ENCODE results near the gene NKX2-4. TPM values are rescaled to one million over a fixed set of nuclear protein-coding genes. Genes with fewer than 3 reads are reported as not detected.

NKX2-4 gene
- total and polyA plus RNA-seq, 2 experiments from 2014 or later = not detected

GRCh38 chr20:21395666-21396598 is 1.4 kb downstream of the NKX2-4 start:
- WGBS, 2 experiments (ENCODE audit: low coverage in 1 of 2, low lambda C conversion rate in 2 of 2, missing lambda C conversion rate in 2 of 2) = 19 to 21% methylated on average over 65 to 76 of the region's 103 CpGs
- H3K4me2 ChIP-seq (ENCODE audit: unreplicated experiment) = peak overlapping the region; percentile 5

GRCh38 chr20:21395051-21395665 is 2.2 kb downstream of the NKX2-4 start:
- WGBS, 2 experiments (ENCODE audit: low coverage in 1 of 2, low lambda C conversion rate in 2 of 2, missing lambda C conversion rate in 2 of 2) = 38 to 44% methylated on average over 6 of the region's 6 CpGs
- Histone ChIP-seq H4K20me1 (ENCODE audit: insufficient read depth) (no peaks in the 10 kb centered on the region), H3K36me3 (ENCODE audit: low read depth) (peaks cover 8% of the 10 kb centered on the region; the same call in 1 of the 2 replicates), H3K79me2 (ENCODE audit: insufficient read depth) (no peaks in the 10 kb centered on the region), H3K27me3 (replicated peaks; ENCODE audit: insufficient read depth) (peaks cover 71% of the 10 kb centered on the region), H3K9ac (no peak overlapping the region), H3K4me3 (no peak overlapping the region), H3F3A (ENCODE audit: insufficient read depth) (peaks cover 13% of the 10 kb centered on the region; the same call in 1 of the 2 replicates), H3K27ac (no peak overlapping the region), H2AFZ (no peak overlapping the region), H3K4me1 (ENCODE audit: insufficient read depth) (no peaks in the 10 kb centered on the region), H3K9me3 (ENCODE audit: low read depth) (no peaks in the 10 kb centered on the region), H3K4me2 (ENCODE audit: unreplicated experiment) (no peak overlapping the region), H3K9me2 (ENCODE audit: insufficient read depth) (no peaks in the 10 kb centered on the region)
- peak; percentile 95 for TF ChIP-seq EZH2 (IDR thresholded peaks at IDR 0.05; ENCODE audit: insufficient read depth, poor library complexity, severe bottlenecking)
- TF ChIP-seq EZH2phosphoT487 (IDR thresholded peaks at IDR 0.05; ENCODE audit: insufficient read depth, low read depth) = no peak
- no peak for DNase-seq
- in situ Hi-C loops (cut with MboI) = no loop called here

More at GRCh38 chr20:21395666-21396598, 1.4 kb downstream of the NKX2-4 start:
- TF ChIP-seq EZH2 (IDR thresholded peaks at IDR 0.05; ENCODE audit: insufficient read depth, poor library complexity, severe bottlenecking) (peak; percentile 82), EZH2phosphoT487 (IDR thresholded peaks at IDR 0.05; ENCODE audit: insufficient read depth, low read depth) (peak; percentile 24; the same call in 1 of the 2 replicates)
- Histone ChIP-seq H3K79me2 (ENCODE audit: insufficient read depth) (no peaks in the 10 kb centered on the region), H3K9me3 (ENCODE audit: low read depth) (no peaks in the 10 kb centered on the region), H3K27me3 (replicated peaks; ENCODE audit: insufficient read depth) (peaks cover 79% of the 10 kb centered on the region), H3K27ac (no peak overlapping the region), H3F3A (ENCODE audit: insufficient read depth) (peaks cover 13% of the 10 kb centered on the region; the same call in 1 of the 2 replicates), H3K9me2 (ENCODE audit: insufficient read depth) (no peaks in the 10 kb centered on the region), H4K20me1 (ENCODE audit: insufficient read depth) (no peaks in the 10 kb centered on the region), H3K4me3 (no peak overlapping the region), H2AFZ (no peak overlapping the region), H3K9ac (no peak overlapping the region), H3K36me3 (ENCODE audit: low read depth) (0 out of 2 replicates have a peak, but pooled peaks cover 1% of the 10 kb centered on the region), H3K4me1 (ENCODE audit: insufficient read depth) (no peaks in the 10 kb centered on the region)
- DNase-seq = no peak
- in situ Hi-C loops (cut with MboI) = no loop called here

GRCh38 chr20:21394551-21394950 is 2.8 kb downstream of the NKX2-4 start:
- WGBS, 2 experiments (ENCODE audit: low coverage in 1 of 2, low lambda C conversion rate in 2 of 2, missing lambda C conversion rate in 2 of 2) = 19% methylated on average over 3 of the region's 3 CpGs
- peaks cover 14% of the 10 kb centered on the region for H3K36me3 ChIP-seq (ENCODE audit: low read depth)
- no peak overlapping the region for H3K4me2 ChIP-seq (ENCODE audit: unreplicated experiment)
- peaks cover 13% of the 10 kb centered on the region; the same call in 1 of the 2 replicates for H3F3A ChIP-seq (ENCODE audit: insufficient read depth)
- no peak overlapping the region for H2AFZ ChIP-seq
- H3K27me3 ChIP-seq (replicated peaks; ENCODE audit: insufficient read depth) = peaks cover 65% of the 10 kb centered on the region
- no peaks in the 10 kb centered on the region for H3K4me1 ChIP-seq (ENCODE audit: insufficient read depth)
- in situ Hi-C loops (cut with MboI) = no loop called here
- H3K79me2 ChIP-seq (ENCODE audit: insufficient read depth) = no peaks in the 10 kb centered on the region
- no peaks in the 10 kb centered on the region for H3K9me3 ChIP-seq (ENCODE audit: low read depth)
- TF ChIP-seq EZH2 (IDR thresholded peaks at IDR 0.05; ENCODE audit: insufficient read depth, poor library complexity, severe bottlenecking) (no peak), EZH2phosphoT487 (IDR thresholded peaks at IDR 0.05; ENCODE audit: insufficient read depth, low read depth) (no peak)
- H3K4me3 ChIP-seq = no peak overlapping the region
- H3K9me2 ChIP-seq (ENCODE audit: insufficient read depth) = no peaks in the 10 kb centered on the region
- H4K20me1 ChIP-seq (ENCODE audit: insufficient read depth) = no peaks in the 10 kb centered on the region
- no peak overlapping the region for H3K9ac ChIP-seq
- DNase-seq = no peak
- H3K27ac ChIP-seq = no peak overlapping the region

- 59 to 67% methylated on average over 4 of the region's 4 CpGs for WGBS, 2 experiments (ENCODE audit: low coverage in 1 of 2, low lambda C conversion rate in 2 of 2, missing lambda C conversion rate in 2 of 2)
- no peak overlapping the region for H3K4me2 ChIP-seq (ENCODE audit: unreplicated experiment)
- H3K27ac ChIP-seq = no peak overlapping the region
- in situ Hi-C loops (cut with MboI) = no loop called here
- H4K20me1 ChIP-seq (ENCODE audit: insufficient read depth) = no peaks in the 10 kb centered on the region
- no peaks in the 10 kb centered on the region for H3K9me3 ChIP-seq (ENCODE audit: low read depth)
- no peaks in the 10 kb centered on the region for H3K79me2 ChIP-seq (ENCODE audit: insufficient read depth)
- peaks cover 59% of the 10 kb centered on the region for H3K27me3 ChIP-seq (replicated peaks; ENCODE audit: insufficient read depth)
- H3K9ac ChIP-seq = no peak overlapping the region
- H3K4me1 ChIP-seq (ENCODE audit: insufficient read depth) = no peaks in the 10 kb centered on the region
- TF ChIP-seq EZH2phosphoT487 (IDR thresholded peaks at IDR 0.05; ENCODE audit: insufficient read depth, low read depth) = no peak
- TF ChIP-seq EZH2 (IDR thresholded peaks at IDR 0.05; ENCODE audit: insufficient read depth, poor library complexity, severe bottlenecking) = peak; percentile 41
- H2AFZ ChIP-seq = no peak overlapping the region
- H3F3A ChIP-seq (ENCODE audit: insufficient read depth) = peaks cover 13% of the 10 kb centered on the region; the same call in 1 of the 2 replicates
- peaks cover 20% of the 10 kb centered on the region for H3K36me3 ChIP-seq (ENCODE audit: low read depth)
- DNase-seq = no peak
- no peak overlapping the region for H3K4me3 ChIP-seq
- no peaks in the 10 kb centered on the region for H3K9me2 ChIP-seq (ENCODE audit: insufficient read depth)
Observed at GRCh38 chr20:21393816-21394519, 3.4 kb downstream of the NKX2-4 start.
